ENCODE data around the gene CTTNBP2NL.

DNA sequence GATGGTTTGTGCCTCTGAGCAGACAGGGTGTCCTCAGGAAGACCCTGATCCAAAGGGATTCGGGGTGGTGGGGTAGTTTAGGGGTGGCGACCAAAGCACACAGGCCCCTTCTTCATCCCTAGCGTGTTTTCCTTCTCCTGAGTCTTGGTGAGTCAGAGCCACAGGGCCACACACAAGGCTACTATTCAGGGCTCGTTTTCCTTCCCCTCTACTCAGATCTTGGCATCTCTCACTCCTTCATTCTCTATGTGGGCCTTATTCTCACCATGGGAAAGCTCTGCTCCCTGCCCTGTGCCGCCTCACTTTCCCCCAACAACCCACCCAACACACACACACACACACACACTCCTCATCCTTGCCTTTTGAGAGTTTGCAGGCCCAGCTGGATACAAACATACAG, 69.1 kb downstream of the CTTNBP2NL start:
- TF ChIP-seq, protein P1, sequence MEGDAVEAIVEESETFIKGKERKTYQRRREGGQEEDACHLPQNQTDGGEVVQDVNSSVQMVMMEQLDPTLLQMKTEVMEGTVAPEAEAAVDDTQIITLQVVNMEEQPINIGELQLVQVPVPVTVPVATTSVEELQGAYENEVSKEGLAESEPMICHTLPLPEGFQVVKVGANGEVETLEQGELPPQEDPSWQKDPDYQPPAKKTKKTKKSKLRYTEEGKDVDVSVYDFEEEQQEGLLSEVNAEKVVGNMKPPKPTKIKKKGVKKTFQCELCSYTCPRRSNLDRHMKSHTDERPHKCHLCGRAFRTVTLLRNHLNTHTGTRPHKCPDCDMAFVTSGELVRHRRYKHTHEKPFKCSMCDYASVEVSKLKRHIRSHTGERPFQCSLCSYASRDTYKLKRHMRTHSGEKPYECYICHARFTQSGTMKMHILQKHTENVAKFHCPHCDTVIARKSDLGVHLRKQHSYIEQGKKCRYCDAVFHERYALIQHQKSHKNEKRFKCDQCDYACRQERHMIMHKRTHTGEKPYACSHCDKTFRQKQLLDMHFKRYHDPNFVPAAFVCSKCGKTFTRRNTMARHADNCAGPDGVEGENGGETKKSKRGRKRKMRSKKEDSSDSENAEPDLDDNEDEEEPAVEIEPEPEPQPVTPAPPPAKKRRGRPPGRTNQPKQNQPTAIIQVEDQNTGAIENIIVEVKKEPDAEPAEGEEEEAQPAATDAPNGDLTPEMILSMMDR (IDR thresholded peaks at IDR 0.05), result no peak
- no peak for TF ChIP-seq EP300 (IDR thresholded peaks at IDR 0.05)

Data from stomach (tissue), 4 donors.